Measurements from ENCODE around the gene CD101.

CD101 gene

DNA sequence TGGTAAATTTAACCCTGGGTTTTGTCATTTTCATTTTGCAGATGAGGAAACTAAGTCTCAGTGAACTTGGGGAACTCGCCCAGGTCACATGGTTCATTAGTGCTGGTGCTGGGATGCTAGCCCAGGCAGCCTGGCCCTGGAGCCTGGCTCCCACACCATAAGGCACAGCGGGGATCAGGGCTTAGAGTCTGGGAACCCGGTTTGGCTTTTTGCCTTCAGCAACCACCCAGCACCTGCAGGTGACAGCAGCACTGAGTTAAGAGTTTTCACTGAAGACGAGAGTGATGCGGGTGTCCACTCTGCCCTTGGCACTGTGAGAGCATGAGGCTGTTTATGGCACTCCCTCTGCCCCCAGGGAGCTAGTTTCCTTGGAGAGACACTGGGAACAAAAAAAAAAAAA lies 18.4 kb upstream of the CD101 start:
- no peak overlapping the region for H3K4me3 ChIP-seq (ENCODE audit: low read depth, low read length)
- CTCF ChIA-PET = no interaction called here
- DNase-seq (ENCODE audit: low read depth, low spot score) = no peak
- POLR2A ChIA-PET = no interaction called here
- TF ChIP-seq, protein P1, sequence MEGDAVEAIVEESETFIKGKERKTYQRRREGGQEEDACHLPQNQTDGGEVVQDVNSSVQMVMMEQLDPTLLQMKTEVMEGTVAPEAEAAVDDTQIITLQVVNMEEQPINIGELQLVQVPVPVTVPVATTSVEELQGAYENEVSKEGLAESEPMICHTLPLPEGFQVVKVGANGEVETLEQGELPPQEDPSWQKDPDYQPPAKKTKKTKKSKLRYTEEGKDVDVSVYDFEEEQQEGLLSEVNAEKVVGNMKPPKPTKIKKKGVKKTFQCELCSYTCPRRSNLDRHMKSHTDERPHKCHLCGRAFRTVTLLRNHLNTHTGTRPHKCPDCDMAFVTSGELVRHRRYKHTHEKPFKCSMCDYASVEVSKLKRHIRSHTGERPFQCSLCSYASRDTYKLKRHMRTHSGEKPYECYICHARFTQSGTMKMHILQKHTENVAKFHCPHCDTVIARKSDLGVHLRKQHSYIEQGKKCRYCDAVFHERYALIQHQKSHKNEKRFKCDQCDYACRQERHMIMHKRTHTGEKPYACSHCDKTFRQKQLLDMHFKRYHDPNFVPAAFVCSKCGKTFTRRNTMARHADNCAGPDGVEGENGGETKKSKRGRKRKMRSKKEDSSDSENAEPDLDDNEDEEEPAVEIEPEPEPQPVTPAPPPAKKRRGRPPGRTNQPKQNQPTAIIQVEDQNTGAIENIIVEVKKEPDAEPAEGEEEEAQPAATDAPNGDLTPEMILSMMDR (IDR thresholded peaks at IDR 0.05; ENCODE audit: insufficient read depth, low read length, missing control alignments) = no peak

DNA sequence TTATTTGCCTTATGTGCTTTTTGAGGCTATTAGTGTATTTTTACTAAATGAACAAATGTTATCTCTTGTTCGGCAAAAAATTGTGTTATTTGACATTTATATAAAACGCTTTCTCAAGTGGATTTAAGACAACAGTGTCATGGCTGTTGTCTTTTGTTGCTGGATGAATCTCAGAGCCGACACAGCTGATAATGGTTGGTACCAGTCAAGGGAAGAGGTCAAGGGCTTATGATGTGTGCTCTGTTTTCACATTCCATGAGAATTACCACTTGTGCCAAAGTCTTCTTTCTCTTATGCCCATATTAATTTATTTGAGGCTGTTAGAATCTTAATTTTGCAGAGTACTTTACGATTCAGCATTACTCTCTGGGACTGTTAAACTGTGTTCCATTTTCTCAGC lies 17.9 kb upstream of the CD101 start:
- POLR2A ChIA-PET = no interaction called here
- no peak overlapping the region for H3K4me3 ChIP-seq (ENCODE audit: low read depth, low read length)
- TF ChIP-seq, protein P1 (IDR thresholded peaks at IDR 0.05; ENCODE audit: insufficient read depth, low read length, missing control alignments) = no peak
- no peak for DNase-seq (ENCODE audit: low read depth, low spot score)
- CTCF ChIA-PET = no interaction called here

DNA sequence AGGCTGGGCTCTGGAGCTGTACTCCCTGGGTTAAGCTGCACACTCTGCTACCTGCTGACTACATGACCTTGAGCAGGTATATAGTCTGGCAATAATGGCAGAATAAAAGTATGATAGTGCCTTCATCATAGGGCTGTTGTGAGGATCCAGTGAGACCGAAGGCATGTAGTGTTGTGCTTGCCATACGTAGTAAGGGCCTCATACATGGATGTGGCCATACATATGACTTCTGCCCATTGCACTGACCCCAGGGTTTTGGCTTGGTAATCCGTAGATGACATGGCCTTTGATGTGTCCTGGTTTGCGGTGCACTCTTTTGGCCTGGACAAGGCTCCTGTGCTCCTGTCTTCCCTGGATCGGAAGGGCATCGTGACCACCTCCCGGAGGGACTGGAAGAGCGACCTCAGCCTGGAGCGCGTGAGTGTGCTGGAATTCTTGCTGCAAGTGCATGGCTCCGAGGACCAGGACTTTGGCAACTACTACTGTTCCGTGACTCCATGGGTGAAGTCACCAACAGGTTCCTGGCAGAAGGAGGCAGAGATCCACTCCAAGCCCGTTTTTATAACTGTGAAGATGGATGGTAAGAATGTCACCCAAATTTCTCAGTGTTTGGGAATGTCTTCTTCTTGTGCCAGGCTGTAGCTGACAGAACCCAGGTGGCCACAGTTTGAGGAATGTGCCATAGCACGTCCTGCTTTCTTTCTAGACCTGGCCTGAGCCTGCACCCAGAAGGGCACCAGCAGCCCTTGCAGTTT lies 17.0 kb upstream of the CD101 start:
- ChIA-PET POLR2A (no interaction called here), CTCF (no interaction called here)
- TF ChIP-seq, protein P1 (IDR thresholded peaks at IDR 0.05; ENCODE audit: insufficient read depth, low read length, missing control alignments) = no peak
- no peak overlapping the region for H3K4me3 ChIP-seq (ENCODE audit: low read depth, low read length)
- no peak for DNase-seq (ENCODE audit: low read depth, low spot score)

DNA sequence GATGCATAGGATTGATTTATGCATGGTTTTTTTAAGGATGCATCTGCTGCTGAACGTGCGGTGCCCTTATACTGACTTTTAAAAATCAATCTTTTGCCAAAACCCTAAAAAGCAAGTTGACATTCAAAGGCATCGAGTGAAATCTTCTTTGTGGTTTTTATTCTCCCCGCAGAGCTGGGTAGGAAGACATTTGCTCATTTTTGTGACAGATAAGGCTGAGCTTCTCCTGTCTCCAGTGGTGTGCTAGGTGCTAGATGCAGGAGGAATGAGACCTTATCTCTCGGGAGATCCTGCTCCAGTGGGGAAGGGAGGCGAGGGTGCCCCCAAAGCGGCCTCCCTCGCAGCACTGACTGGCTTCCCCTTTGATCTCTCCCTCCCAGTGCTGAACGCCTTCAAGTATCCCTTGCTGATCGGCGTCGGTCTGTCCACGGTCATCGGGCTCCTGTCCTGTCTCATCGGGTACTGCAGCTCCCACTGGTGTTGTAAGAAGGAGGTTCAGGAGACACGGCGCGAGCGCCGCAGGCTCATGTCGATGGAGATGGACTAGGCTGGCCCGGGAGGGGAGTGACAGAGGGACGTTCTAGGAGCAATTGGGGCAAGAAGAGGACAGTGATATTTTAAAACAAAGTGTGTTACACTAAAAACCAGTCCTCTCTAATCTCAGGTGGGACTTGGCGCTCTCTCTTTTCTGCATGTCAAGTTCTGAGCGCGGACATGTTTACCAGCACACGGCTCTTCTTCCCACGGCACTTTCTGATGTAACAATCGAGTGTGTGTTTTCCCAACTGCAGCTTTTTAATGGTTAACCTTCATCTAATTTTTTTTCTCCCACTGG lies 14.9 kb upstream of the CD101 start:
- CTCF ChIA-PET = no interaction called here
- DNase-seq (ENCODE audit: low read depth, low spot score) = no peak
- no peak overlapping the region for H3K4me3 ChIP-seq (ENCODE audit: low read depth, low read length)
- POLR2A ChIA-PET = no interaction called here
- TF ChIP-seq, protein P1 (IDR thresholded peaks at IDR 0.05; ENCODE audit: insufficient read depth, low read length, missing control alignments) = no peak

DNA sequence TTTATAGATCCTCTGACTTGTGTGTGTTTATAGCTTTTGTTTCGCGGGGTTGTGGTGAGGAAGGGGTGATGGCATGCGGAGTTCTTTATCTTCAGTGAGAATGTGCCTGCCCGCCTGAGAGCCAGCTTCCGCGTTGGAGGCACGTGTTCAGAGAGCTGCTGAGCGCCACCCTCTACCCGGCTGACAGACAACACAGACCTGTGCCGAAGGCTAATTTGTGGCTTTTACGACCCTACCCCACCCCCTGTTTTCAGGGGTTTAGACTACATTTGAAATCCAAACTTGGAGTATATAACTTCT lies 14.4 kb upstream of the CD101 start:
- CTCF ChIA-PET = no interaction called here
- no peak overlapping the region for H3K4me3 ChIP-seq (ENCODE audit: low read depth, low read length)
- TF ChIP-seq, protein P1 (IDR thresholded peaks at IDR 0.05; ENCODE audit: insufficient read depth, low read length, missing control alignments) = no peak
- no peak for DNase-seq (ENCODE audit: low read depth, low spot score)
- POLR2A ChIA-PET = no interaction called here

DNA sequence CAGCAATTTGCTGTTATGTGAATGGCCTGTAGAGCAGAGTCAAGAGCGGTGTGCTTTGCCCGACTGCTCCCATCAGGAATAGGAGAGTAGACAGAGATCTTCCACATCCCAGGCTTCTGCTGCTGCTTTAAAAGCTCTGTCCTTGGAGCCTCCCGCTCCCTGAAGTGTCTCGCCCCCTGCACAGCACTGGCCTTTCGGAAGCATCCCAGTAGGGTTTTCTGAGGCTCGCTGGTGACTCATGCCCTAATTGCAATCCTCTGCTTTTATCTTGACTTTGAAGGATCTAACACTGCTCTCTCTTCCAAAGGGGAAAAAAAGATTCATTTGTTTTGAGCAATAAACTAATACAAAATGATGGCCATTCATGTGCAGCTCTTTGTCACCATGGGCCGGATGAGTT lies 13.3 kb upstream of the CD101 start:
- POLR2A ChIA-PET = no interaction called here
- no peak overlapping the region for H3K4me3 ChIP-seq (ENCODE audit: low read depth, low read length)
- DNase-seq (ENCODE audit: low read depth, low spot score) = no peak
- TF ChIP-seq, protein P1 (IDR thresholded peaks at IDR 0.05; ENCODE audit: insufficient read depth, low read length, missing control alignments) = no peak
- CTCF ChIA-PET = no interaction called here
